NCI-H2227 (cell line): ENCODE results near the gene OGDH.
A peak's percentile ranks its signal among the peaks of the same experiment; 100 is the strongest.

Experiments used
- DNase-seq: peaks from one replicate; lab custom pipeline; 2025; ENCODE audit not compliant: unreplicated experiment; lab: John Stamatoyannopoulos, UW

Gene OGDH

GRCh38 chr7:44618045-44618444, 11.6 kb downstream of the OGDH start:
- no peak for DNase-seq

- no peak for DNase-seq
Observed at GRCh38 chr7:44618753-44619152, 12.3 kb downstream of the OGDH start.

- DNase-seq: no peak
Observed at GRCh38 chr7:44621034-44621749, 14.8 kb downstream of the OGDH start.

- DNase-seq: no peak
Observed at GRCh38 chr7:44621750-44622103, 15.3 kb downstream of the OGDH start.

GRCh38 chr7:44622342-44623151, 16.1 kb downstream of the OGDH start:
- no peak for DNase-seq

- DNase-seq: no peak
Observed at GRCh38 chr7:44624318-44624717, 17.9 kb downstream of the OGDH start.

GRCh38 chr7:44625526-44626471, 19.4 kb downstream of the OGDH start:
- peak; percentile 6 for DNase-seq

- DNase-seq: no peak
Observed at GRCh38 chr7:44626620-44627019, 20.2 kb downstream of the OGDH start.

GRCh38 chr7:44629829-44630522, 23.5 kb downstream of the OGDH start:
- DNase-seq: no peak

- no peak for DNase-seq
Observed at GRCh38 chr7:44630792-44631457, 24.5 kb downstream of the OGDH start.

- no peak for DNase-seq
Observed at GRCh38 chr7:44631458-44632115, 25.2 kb downstream of the OGDH start.

- no peak for DNase-seq
Observed at GRCh38 chr7:44632196-44632595, 25.8 kb downstream of the OGDH start.

GRCh38 chr7:44633254-44634186, 27.1 kb downstream of the OGDH start:
- no peak for DNase-seq

- DNase-seq: no peak
Observed at GRCh38 chr7:44634187-44634838, 27.9 kb downstream of the OGDH start.

GRCh38 chr7:44634839-44635591, 28.6 kb downstream of the OGDH start:
- no peak for DNase-seq

- DNase-seq: no peak
Observed at GRCh38 chr7:44636041-44636584, 29.7 kb downstream of the OGDH start.

- no peak for DNase-seq
Observed at GRCh38 chr7:44636926-44637325, 30.5 kb downstream of the OGDH start.
